Measurements from ENCODE around the gene GCGR.
"Not testable (repeated sequence)": the region's sequence is repeated elsewhere in the genome, so short reads cannot be mapped to it uniquely, and the experiment has no call there.

The GCGR gene

GRCh38 chr17:81832608-81833159 is 28.7 kb downstream of the GCGR start:
- DNase-seq, result no peak

- peak; percentile 93 for DNase-seq
Observed at GRCh38 chr17:81833160-81833920, 29.4 kb downstream of the GCGR start, which contains the start of gene MCRIP1. Gene MCRIP1, minus strand, starts transcription at chr17:81833291. Its CDS starts 8,785 bp downstream, at chr17:81824506.

GRCh38 chr17:81833921-81834830 is 30.2 kb downstream of the GCGR start:
- DNase-seq, result no peak

- no peak for DNase-seq
Observed at GRCh38 chr17:81834831-81835267, 30.9 kb downstream of the GCGR start, which contains the start of gene PPP1R27. Gene PPP1R27, minus strand, starts transcription at chr17:81835050. Its CDS starts 97 bp downstream, at chr17:81834953.

- no peak for DNase-seq
Observed at GRCh38 chr17:81837641-81838040, 33.7 kb downstream of the GCGR start.

GRCh38 chr17:81838753-81839255 is 34.9 kb downstream of the GCGR start:
- no peak for DNase-seq

GRCh38 chr17:81839301-81839700 is 35.4 kb downstream of the GCGR start:
- no peak for DNase-seq

GRCh38 chr17:81840059-81840458 is 36.1 kb downstream of the GCGR start:
- DNase-seq, result not testable (repeated sequence)

- DNase-seq, result no peak
Observed at GRCh38 chr17:81840826-81841778, 37.2 kb downstream of the GCGR start.

GRCh38 chr17:81841866-81842265 is 37.9 kb downstream of the GCGR start:
- no peak for DNase-seq

GRCh38 chr17:81842378-81842724 is 38.4 kb downstream of the GCGR start:
- no peak for DNase-seq

GRCh38 chr17:81842725-81843504 is 39.0 kb downstream of the GCGR start:
- DNase-seq, result no peak

- no peak for DNase-seq
Observed at GRCh38 chr17:81843713-81844326, 39.9 kb downstream of the GCGR start.

GRCh38 chr17:81844327-81844851 is 40.4 kb downstream of the GCGR start:
- DNase-seq, result no peak

GRCh38 chr17:81844887-81845286 is 40.9 kb downstream of the GCGR start:
- DNase-seq, result no peak

- DNase-seq, result no peak
Observed at GRCh38 chr17:81845361-81845760, 41.4 kb downstream of the GCGR start.

- DNase-seq, result no peak
Observed at GRCh38 chr17:81845881-81846742, 42.2 kb downstream of the GCGR start.

GRCh38 chr17:81846743-81847689 is 43.1 kb downstream of the GCGR start:
- no peak for DNase-seq
